DOHH2 (cell line): ENCODE results near the gene ZNF442.

ENCODE experiments used
- CTCF ChIP-seq: fragments of 200-600 bp; sonication (generic); IDR thresholded peaks from one replicate; pipeline ENCODE4 v1.5.1; 2014; ENCODE audit warnings: antibody characterized with exemption, mild to moderate bottlenecking, low read depth, low read length; ENCODE audit not compliant: poor library complexity, severe bottlenecking
- EZH2phosphoT487 ChIP-seq: fragments of 200-600 bp; sonication (generic); IDR thresholded peaks from 2 replicates; pipeline ENCODE4 v1.6.1; 2017; ENCODE audit warnings: borderline replicate concordance, mild to moderate bottlenecking, antibody characterized with exemption, low read length, moderate library complexity, mixed read lengths

DNA sequence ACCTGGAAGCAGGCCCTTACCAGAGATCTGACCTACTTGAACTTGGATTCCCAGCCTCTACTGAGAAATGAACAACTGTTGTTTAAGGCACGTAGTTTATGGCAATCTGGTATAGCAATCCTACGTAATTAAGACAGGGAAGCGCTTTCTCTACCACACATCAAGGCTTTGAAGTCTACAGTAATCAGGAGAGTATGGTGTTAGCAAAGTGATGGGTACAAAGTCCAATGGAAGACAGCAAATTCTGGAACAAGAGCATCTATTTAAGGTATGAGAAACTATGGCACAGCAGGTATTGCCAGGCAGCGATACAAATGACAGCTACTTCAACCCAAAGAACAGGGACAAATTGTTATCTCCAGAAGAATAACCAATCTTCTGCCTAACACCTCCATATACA is 35.1 kb downstream of the ZNF442 start:
- TF ChIP-seq CTCF (no peak), EZH2phosphoT487 (no peak)
